Measurements from ENCODE around the gene SHROOM4. TPM values are rescaled to one million over a fixed set of nuclear protein-coding genes. Genes with fewer than 3 reads are reported as not detected.

The SHROOM4 gene
- total RNA-seq, 3 donors from 2014 or later (not counting 1 experiment from before 2014, with no cell fraction given) = 0.05 to 0.09 TPM; not detected in 1

DNA sequence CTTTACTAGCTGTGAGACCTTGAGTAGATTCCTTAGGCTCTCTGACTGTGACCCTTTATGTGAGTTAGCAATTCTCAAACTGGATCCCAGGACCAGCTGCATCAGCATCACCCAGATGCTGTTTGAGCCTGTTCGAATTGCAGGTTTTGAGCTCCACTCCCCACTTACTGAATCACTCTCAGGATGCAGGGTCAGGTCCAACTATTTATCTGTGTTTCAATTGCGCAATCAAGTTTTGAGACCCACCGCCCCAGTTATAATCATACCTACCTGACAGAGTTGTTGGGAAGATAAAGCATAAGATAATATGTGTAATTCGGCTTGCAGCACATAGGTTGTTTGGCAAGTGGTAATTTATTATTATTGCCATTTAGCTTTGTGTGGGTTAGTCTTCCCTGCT lies 187.6 kb downstream of the SHROOM4 start:
- intact Hi-C loops (cut with micrococcal nuclease) = no loop called here
- no peaks in the 10 kb centered on the region for H3K9me3 Mint-ChIP-seq
- no peaks in the 10 kb centered on the region for H3K4me1 Mint-ChIP-seq

DNA sequence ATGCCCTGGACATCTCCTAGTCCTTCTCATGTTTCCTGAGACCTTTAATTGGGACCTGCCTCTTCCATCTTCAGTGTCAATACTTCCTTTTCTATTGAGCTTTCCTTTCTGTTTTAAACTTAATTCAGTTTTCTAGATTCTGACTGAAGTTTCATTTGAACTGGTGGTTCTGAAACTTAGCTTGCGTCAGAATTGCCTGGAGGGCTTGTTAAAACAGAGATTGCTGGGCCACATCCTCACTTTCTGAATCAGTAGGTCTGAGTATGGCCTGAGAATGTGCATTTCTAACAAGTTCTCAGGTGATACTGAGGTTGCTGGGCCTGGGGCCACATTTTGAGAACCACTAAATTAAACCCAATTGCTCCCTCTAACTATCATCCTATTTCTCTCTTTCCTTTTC lies 191.2 kb downstream of the SHROOM4 start:
- H3K9me3 Mint-ChIP-seq = peaks cover 0 to 3% of the 10 kb centered on the region in 2 donors
- intact Hi-C loops (cut with micrococcal nuclease) = no loop called here
- WGBS (ENCODE audit: insufficient coverage) = no CpG with 5 or more reads among the region's 1 CpG
- no peaks in the 10 kb centered on the region for H3K4me1 ChIP-seq (ENCODE audit: control insufficient read depth, insufficient read depth, low read length)
- peaks cover 0 to 10% of the 10 kb centered on the region in 2 donors for H3K27me3 Mint-ChIP-seq (ENCODE audit: low read depth in 2 of 2)
- H3K4me1 Mint-ChIP-seq = no peaks in the 10 kb centered on the region
- no peaks in the 10 kb centered on the region for H3K36me3 Mint-ChIP-seq
- H3K27me3 ChIP-seq (ENCODE audit: control insufficient read depth, insufficient read depth, low read length) = no peaks in the 10 kb centered on the region
- H3K4me3 ChIP-seq (ENCODE audit: low read length) = no peak overlapping the region
- DNase-seq = no peak
- H3K27ac Mint-ChIP-seq = no peak overlapping the region
- H3K9me3 ChIP-seq (ENCODE audit: control insufficient read depth, insufficient read depth, low read length) = no peaks in the 10 kb centered on the region
- ATAC-seq = no peak
- H3K4me3 Mint-ChIP-seq = no peak overlapping the region
- H3K36me3 ChIP-seq (ENCODE audit: control insufficient read depth, insufficient read depth, low read length) = no peaks in the 10 kb centered on the region
- H3K27ac ChIP-seq (ENCODE audit: low read length) = no peak overlapping the region
- TF ChIP-seq, protein P1, sequence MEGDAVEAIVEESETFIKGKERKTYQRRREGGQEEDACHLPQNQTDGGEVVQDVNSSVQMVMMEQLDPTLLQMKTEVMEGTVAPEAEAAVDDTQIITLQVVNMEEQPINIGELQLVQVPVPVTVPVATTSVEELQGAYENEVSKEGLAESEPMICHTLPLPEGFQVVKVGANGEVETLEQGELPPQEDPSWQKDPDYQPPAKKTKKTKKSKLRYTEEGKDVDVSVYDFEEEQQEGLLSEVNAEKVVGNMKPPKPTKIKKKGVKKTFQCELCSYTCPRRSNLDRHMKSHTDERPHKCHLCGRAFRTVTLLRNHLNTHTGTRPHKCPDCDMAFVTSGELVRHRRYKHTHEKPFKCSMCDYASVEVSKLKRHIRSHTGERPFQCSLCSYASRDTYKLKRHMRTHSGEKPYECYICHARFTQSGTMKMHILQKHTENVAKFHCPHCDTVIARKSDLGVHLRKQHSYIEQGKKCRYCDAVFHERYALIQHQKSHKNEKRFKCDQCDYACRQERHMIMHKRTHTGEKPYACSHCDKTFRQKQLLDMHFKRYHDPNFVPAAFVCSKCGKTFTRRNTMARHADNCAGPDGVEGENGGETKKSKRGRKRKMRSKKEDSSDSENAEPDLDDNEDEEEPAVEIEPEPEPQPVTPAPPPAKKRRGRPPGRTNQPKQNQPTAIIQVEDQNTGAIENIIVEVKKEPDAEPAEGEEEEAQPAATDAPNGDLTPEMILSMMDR (IDR thresholded peaks at IDR 0.05) = no peak

More for the DNA sequence above, 187.6 kb downstream of the SHROOM4 start:
- Mint-ChIP-seq H3K36me3 (no peaks in the 10 kb centered on the region), H3K27ac (no peak overlapping the region), H3K27me3 (ENCODE audit: low read depth in 2 of 2) (peaks cover 0 to 9% of the 10 kb centered on the region in 2 donors), H3K4me3 (no peak overlapping the region)
- no peak overlapping the region for H3K4me3 ChIP-seq (ENCODE audit: low read length)
- no peaks in the 10 kb centered on the region for H3K36me3 ChIP-seq (ENCODE audit: control insufficient read depth, insufficient read depth, low read length)
- no peaks in the 10 kb centered on the region for H3K4me1 ChIP-seq (ENCODE audit: control insufficient read depth, insufficient read depth, low read length)
- no peak overlapping the region for H3K27ac ChIP-seq (ENCODE audit: low read length)
- DNase-seq (no peak), ATAC-seq (no peak)
- H3K9me3 ChIP-seq (ENCODE audit: control insufficient read depth, insufficient read depth, low read length) = no peaks in the 10 kb centered on the region
- WGBS (ENCODE audit: insufficient coverage) = 82% methylated on average over 1 of the region's 4 CpGs
- no peaks in the 10 kb centered on the region for H3K27me3 ChIP-seq (ENCODE audit: control insufficient read depth, insufficient read depth, low read length)
- TF ChIP-seq, protein P1 (IDR thresholded peaks at IDR 0.05) = no peak

DNA sequence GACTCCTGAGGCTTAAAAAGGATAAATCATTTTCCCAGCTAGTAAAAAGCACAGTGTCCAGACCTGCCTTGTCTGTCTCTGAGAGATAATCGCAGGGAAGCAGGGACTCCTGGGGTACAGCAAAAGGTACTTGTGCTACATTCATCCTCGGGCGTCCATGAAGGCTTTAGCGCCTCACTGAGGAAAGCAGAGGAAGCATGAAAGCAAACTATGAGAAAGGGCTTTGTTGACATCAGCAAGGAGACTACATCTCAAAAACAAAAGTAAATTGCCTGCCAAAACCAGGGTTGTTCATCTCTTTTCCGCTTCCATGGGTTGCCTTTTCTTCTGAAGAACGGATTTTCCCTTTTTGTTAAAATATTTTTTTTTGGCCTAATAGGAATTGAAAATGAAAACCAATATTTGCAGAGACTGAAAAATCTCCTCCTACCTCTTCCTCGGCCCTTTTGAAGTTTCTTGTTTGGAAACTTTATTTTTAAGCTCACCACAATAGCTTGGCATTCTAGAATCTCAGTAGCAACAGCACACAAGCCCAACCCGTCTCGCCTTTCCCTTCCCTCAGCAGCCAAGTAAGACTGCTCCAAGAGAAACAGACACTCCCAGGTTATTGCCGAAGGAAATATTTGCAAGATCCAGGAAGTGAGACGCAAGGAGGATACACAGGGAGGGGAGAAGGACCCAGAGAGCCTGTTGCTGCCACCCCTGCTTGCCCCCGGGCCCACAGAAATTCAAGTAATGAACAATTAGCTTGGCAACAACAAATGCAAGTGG lies 195.0 kb downstream of the SHROOM4 start:
- no peaks in the 10 kb centered on the region for H3K4me1 Mint-ChIP-seq
- no peak for DNase-seq
- H3K36me3 ChIP-seq (ENCODE audit: control insufficient read depth, insufficient read depth, low read length) = no peaks in the 10 kb centered on the region
- peaks cover 0 to 3% of the 10 kb centered on the region in 2 donors for H3K9me3 Mint-ChIP-seq
- 94% methylated on average over 5 of the region's 12 CpGs for WGBS (ENCODE audit: insufficient coverage)
- no peaks in the 10 kb centered on the region for H3K36me3 Mint-ChIP-seq
- no peaks in the 10 kb centered on the region for H3K9me3 ChIP-seq (ENCODE audit: control insufficient read depth, insufficient read depth, low read length)
- no peak overlapping the region for H3K27ac ChIP-seq (ENCODE audit: low read length)
- H3K27me3 ChIP-seq (ENCODE audit: control insufficient read depth, insufficient read depth, low read length) = no peaks in the 10 kb centered on the region
- no peak for ATAC-seq
- H3K27me3 Mint-ChIP-seq (ENCODE audit: low read depth in 2 of 2) = peaks cover 4 to 29% of the 10 kb centered on the region in 2 donors
- TF ChIP-seq, protein P1 (IDR thresholded peaks at IDR 0.05) = no peak
- intact Hi-C loops (cut with micrococcal nuclease) = no loop called here
- no peak overlapping the region for H3K4me3 Mint-ChIP-seq
- H3K27ac Mint-ChIP-seq = no peak overlapping the region
- no peak overlapping the region for H3K4me3 ChIP-seq (ENCODE audit: low read length)
- H3K4me1 ChIP-seq (ENCODE audit: control insufficient read depth, insufficient read depth, low read length) = no peaks in the 10 kb centered on the region

DNA sequence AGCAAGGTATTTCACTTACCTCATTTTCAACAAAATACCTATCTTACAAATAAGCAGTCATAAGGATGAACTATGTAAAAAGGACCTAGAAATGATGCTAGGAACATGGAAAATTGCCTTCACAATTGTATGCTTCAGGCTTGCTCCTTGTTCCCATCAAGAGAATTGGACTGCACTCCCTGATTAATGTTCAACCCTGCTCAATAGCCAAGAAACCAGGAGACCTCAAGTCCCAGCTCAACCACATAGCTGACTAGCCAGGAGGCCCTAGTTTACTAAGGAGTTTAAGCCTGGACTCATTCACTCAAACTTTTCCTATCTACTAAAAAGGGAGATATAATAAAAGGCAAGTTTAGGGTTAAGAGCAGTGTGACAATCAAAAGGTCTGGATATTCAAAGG lies 196.8 kb downstream of the SHROOM4 start:
- no peaks in the 10 kb centered on the region for H3K4me1 ChIP-seq (ENCODE audit: control insufficient read depth, insufficient read depth, low read length)
- H3K27ac Mint-ChIP-seq = no peak overlapping the region
- no peak for DNase-seq
- no peaks in the 10 kb centered on the region for H3K9me3 ChIP-seq (ENCODE audit: control insufficient read depth, insufficient read depth, low read length)
- H3K4me3 ChIP-seq (ENCODE audit: low read length) = no peak overlapping the region
- H3K4me3 Mint-ChIP-seq = no peak overlapping the region
- H3K27me3 ChIP-seq (ENCODE audit: control insufficient read depth, insufficient read depth, low read length) = no peaks in the 10 kb centered on the region
- ATAC-seq = no peak
- H3K36me3 Mint-ChIP-seq = no peaks in the 10 kb centered on the region
- no peaks in the 10 kb centered on the region for H3K4me1 Mint-ChIP-seq
- H3K9me3 Mint-ChIP-seq = peaks cover 0 to 3% of the 10 kb centered on the region in 2 donors
- H3K27ac ChIP-seq (ENCODE audit: low read length) = no peak overlapping the region
- no peaks in the 10 kb centered on the region for H3K36me3 ChIP-seq (ENCODE audit: control insufficient read depth, insufficient read depth, low read length)
- intact Hi-C loops (cut with micrococcal nuclease) = no loop called here
- peaks cover 4 to 43% of the 10 kb centered on the region in 2 donors for H3K27me3 Mint-ChIP-seq (ENCODE audit: low read depth in 2 of 2)
- TF ChIP-seq, protein P1 (IDR thresholded peaks at IDR 0.05) = no peak

All from natural killer cell (primary cell).